ENCODE measurements around the gene YAF2.

DNA sequence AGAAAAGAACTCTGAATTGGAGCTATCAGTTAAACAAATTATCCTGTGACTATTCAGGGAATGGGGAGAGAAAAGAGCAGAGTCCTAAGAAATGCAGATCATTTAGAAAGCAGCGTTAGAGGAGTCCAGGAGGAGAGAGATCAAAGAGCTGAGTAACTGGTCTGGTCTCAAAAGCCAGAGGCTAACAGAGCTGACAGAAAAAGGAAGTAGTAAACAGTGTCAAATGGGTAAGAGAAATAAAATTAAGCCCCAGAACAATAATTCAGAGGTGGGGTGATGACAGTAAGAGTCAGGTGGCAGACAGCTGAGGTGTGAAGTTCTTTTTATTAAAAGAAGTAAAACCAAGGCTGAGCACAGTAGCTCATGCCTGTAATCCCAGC, 112.7 kb downstream of the YAF2 start:
- TF ChIP-seq, protein P1, sequence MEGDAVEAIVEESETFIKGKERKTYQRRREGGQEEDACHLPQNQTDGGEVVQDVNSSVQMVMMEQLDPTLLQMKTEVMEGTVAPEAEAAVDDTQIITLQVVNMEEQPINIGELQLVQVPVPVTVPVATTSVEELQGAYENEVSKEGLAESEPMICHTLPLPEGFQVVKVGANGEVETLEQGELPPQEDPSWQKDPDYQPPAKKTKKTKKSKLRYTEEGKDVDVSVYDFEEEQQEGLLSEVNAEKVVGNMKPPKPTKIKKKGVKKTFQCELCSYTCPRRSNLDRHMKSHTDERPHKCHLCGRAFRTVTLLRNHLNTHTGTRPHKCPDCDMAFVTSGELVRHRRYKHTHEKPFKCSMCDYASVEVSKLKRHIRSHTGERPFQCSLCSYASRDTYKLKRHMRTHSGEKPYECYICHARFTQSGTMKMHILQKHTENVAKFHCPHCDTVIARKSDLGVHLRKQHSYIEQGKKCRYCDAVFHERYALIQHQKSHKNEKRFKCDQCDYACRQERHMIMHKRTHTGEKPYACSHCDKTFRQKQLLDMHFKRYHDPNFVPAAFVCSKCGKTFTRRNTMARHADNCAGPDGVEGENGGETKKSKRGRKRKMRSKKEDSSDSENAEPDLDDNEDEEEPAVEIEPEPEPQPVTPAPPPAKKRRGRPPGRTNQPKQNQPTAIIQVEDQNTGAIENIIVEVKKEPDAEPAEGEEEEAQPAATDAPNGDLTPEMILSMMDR (IDR thresholded peaks at IDR 0.05) = no peak
- no peak for TF ChIP-seq POLR2A (IDR thresholded peaks at IDR 0.05)
